ENCODE measurements around the gene ATP5PO.

GRCh38 chr21:33884376-33885171 lies 31.0 kb downstream of the ATP5PO start:
- no peak for TF ChIP-seq CSDC2 (CRISPR knock-in tag; IDR thresholded peaks at IDR 0.05)
- TF ChIP-seq, protein P1, sequence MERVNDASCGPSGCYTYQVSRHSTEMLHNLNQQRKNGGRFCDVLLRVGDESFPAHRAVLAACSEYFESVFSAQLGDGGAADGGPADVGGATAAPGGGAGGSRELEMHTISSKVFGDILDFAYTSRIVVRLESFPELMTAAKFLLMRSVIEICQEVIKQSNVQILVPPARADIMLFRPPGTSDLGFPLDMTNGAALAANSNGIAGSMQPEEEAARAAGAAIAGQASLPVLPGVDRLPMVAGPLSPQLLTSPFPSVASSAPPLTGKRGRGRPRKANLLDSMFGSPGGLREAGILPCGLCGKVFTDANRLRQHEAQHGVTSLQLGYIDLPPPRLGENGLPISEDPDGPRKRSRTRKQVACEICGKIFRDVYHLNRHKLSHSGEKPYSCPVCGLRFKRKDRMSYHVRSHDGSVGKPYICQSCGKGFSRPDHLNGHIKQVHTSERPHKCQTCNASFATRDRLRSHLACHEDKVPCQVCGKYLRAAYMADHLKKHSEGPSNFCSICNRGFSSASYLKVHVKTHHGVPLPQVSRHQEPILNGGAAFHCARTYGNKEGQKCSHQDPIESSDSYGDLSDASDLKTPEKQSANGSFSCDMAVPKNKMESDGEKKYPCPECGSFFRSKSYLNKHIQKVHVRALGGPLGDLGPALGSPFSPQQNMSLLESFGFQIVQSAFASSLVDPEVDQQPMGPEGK (CRISPR knock-in tag; IDR thresholded peaks at IDR 0.05; ENCODE audit: borderline replicate concordance), result no peak
- no peak for TF ChIP-seq GLIS3 (CRISPR knock-in tag; IDR thresholded peaks at IDR 0.05)
- TF ChIP-seq ZNF565 (CRISPR knock-in tag; conservative IDR thresholded peaks at IDR 0.05; ENCODE audit: low read depth), result no peak
- TF ChIP-seq ZNF70 (CRISPR knock-in tag; IDR thresholded peaks at IDR 0.05), result no peak
- TF ChIP-seq ZFP3 (CRISPR knock-in tag; IDR thresholded peaks at IDR 0.05), result no peak
- TF ChIP-seq, protein P2, sequence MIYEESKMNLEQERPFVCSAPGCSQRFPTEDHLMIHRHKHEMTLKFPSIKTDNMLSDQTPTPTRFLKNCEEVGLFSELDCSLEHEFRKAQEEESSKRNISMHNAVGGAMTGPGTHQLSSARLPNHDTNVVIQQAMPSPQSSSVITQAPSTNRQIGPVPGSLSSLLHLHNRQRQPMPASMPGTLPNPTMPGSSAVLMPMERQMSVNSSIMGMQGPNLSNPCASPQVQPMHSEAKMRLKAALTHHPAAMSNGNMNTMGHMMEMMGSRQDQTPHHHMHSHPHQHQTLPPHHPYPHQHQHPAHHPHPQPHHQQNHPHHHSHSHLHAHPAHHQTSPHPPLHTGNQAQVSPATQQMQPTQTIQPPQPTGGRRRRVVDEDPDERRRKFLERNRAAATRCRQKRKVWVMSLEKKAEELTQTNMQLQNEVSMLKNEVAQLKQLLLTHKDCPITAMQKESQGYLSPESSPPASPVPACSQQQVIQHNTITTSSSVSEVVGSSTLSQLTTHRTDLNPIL (CRISPR knock-in tag; IDR thresholded peaks at IDR 0.05; ENCODE audit: low read depth), result no peak
- no peak for TF ChIP-seq SNAI2 (CRISPR knock-in tag; IDR thresholded peaks at IDR 0.05)
- no peak for TF ChIP-seq RARB (CRISPR knock-in tag; IDR thresholded peaks at IDR 0.05)
- TF ChIP-seq BACH2 (CRISPR knock-in tag; IDR thresholded peaks at IDR 0.05; ENCODE audit: borderline replicate concordance), result no peak
- no peak for TF ChIP-seq ARNTL (CRISPR knock-in tag; IDR thresholded peaks at IDR 0.05; ENCODE audit: borderline replicate concordance, low read depth)
- no peak for TF ChIP-seq TCF4 (CRISPR knock-in tag; IDR thresholded peaks at IDR 0.05; ENCODE audit: borderline replicate concordance)
- no peak for TF ChIP-seq ZFP30 (CRISPR knock-in tag; IDR thresholded peaks at IDR 0.05)

Measured in SK-N-SH treated with all-trans-retinoic acid at 6 μM for 48 hours (cell line).